Uterus (tissue), 4 donors: ENCODE measurements around the gene GSK3A. TPM values are rescaled to one million over a fixed set of nuclear protein-coding genes. Genes with fewer than 3 reads are reported as not detected.

Experiments
- DNase-seq, 2 donors: peaks; one replicate each; pipeline ENCODE4 v3.0.0-alpha.2; 2019 to 2020
- H3K27ac ChIP-seq, 2 donors: fragments of 200-600 bp; sonication (generic); 1 replicate in 1 of 2; 2 replicates in 1 of 2; pipeline ENCODE4 v1.5.1; 2016 to 2018
- H3K27me3 ChIP-seq, 2 donors: fragments of 200-600 bp; sonication (generic); one replicate each; pipeline ENCODE4 v1.5.1; 2018 to 2019; ENCODE audit warnings: control low read depth in 1 of 2
- H3K36me3 ChIP-seq, 2 donors: fragments of 200-600 bp; sonication (generic); one replicate each; pipeline ENCODE4 v1.5.1; 2019; ENCODE audit warnings: control low read depth in 1 of 2
- H3K4me1 ChIP-seq, 2 donors: fragments of 200-600 bp; sonication (generic); one replicate each; pipeline ENCODE4 v1.5.1; 2018 to 2019; ENCODE audit warnings: control low read depth in 1 of 2
- H3K4me3 ChIP-seq, 2 donors: fragments of 200-600 bp; sonication (generic); 1 replicate in 1 of 2; 2 replicates in 1 of 2; pipeline ENCODE4 v1.5.1; 2018 to 2019; ENCODE audit warnings: mild to moderate bottlenecking in 1 of 2
- H3K9me3 ChIP-seq, 2 donors: fragments of 200-600 bp; sonication (generic); one replicate each; pipeline ENCODE4 v1.5.1; 2019; ENCODE audit warnings: control low read depth in 1 of 2
- CTCF ChIP-seq, 4 experiments: fragments of 200-600 bp in 2 of 4; fragments of 450-650 bp in 2 of 4; sonication (generic) in 2 of 4; IDR thresholded peaks; one replicate each; pipeline ENCODE4 v1.5.1; 2016 to 2019; ENCODE audit warnings: antibody characterized with exemption in 4 of 4, mild to moderate bottlenecking in 2 of 4, moderate library complexity in 1 of 4
- POLR2A ChIP-seq, 2 donors: fragments of 450-650 bp; IDR thresholded peaks; one replicate each; pipeline ENCODE4 v1.6.1; 2016; ENCODE audit warnings: antibody characterized with exemption in 2 of 2, mild to moderate bottlenecking in 1 of 2, moderate library complexity in 1 of 2
- intact Hi-C: fragments of 100-400 bp; cut with DNase I; formaldehyde crosslinking; loops from one replicate; pipeline ENCODE4 v1.15.1; 2023; ENCODE audit warnings: low total_unique reads
- total RNA-seq, 4 donors: library from RNA; depleted of rRNA in 3 of 4; stranded (reverse); fragments of >200 nt in 3 of 4; gene quantifications; one replicate each; pipeline versions ENCODE4 v1.1.0 to v1.2.4, GENCODE V29; 2014 to 2023
- donor health status: DM: yes; HTN: yes; CAD: no.

GSK3A gene
- total RNA-seq, 4 donors from 2014 or later, result 3.5 to 44.3 (median 34.4) TPM

- no peaks in the 10 kb centered on the region for H3K27me3 ChIP-seq
- no peaks in the 10 kb centered on the region for H3K36me3 ChIP-seq
- TF ChIP-seq CTCF (IDR thresholded peaks at IDR 0.05), result no peak
- no peak for TF ChIP-seq POLR2A (IDR thresholded peaks at IDR 0.05)
- no peak for DNase-seq
- no peaks in the 10 kb centered on the region for H3K9me3 ChIP-seq
- no peak overlapping the region for H3K4me3 ChIP-seq
- no peaks in the 10 kb centered on the region for H3K4me1 ChIP-seq
- intact Hi-C loops, result no loop called here
- no peak overlapping the region for H3K27ac ChIP-seq
These were observed 42.8 kb downstream of the GSK3A start for GRCh38 chr19:42199440-42200115.

- H3K4me3 ChIP-seq, result no peak overlapping the region
- H3K36me3 ChIP-seq, result no peaks in the 10 kb centered on the region
These were observed 43.5 kb downstream of the GSK3A start for GRCh38 chr19:42198676-42199439.

GRCh38 chr19:42197375-42197817 lies 45.0 kb downstream of the GSK3A start:
- Histone ChIP-seq H3K4me1 (no peaks in the 10 kb centered on the region), H3K4me3 (no peak overlapping the region), H3K9me3 (no peaks in the 10 kb centered on the region), H3K27me3 (no peaks in the 10 kb centered on the region), H3K27ac (no peak overlapping the region), H3K36me3 (no peaks in the 10 kb centered on the region)
- DNase-seq, result no peak
- TF ChIP-seq CTCF (IDR thresholded peaks at IDR 0.05) (no peak), POLR2A (IDR thresholded peaks at IDR 0.05) (no peak)
- intact Hi-C loops, result no loop called here

More at GRCh38 chr19:42198676-42199439, 43.5 kb downstream of the GSK3A start:
- intact Hi-C loops, result no loop called here
- Histone ChIP-seq H3K4me1 (no peaks in the 10 kb centered on the region), H3K27ac (no peak overlapping the region), H3K27me3 (no peaks in the 10 kb centered on the region), H3K9me3 (no peaks in the 10 kb centered on the region)
- no peak for DNase-seq
- TF ChIP-seq POLR2A (IDR thresholded peaks at IDR 0.05) (no peak), CTCF (IDR thresholded peaks at IDR 0.05) (no peak)

- DNase-seq, result no peak
- no peaks in the 10 kb centered on the region for H3K27me3 ChIP-seq
- no peak overlapping the region for H3K4me3 ChIP-seq
- H3K27ac ChIP-seq, result no peak overlapping the region
- no peaks in the 10 kb centered on the region for H3K9me3 ChIP-seq
- no peaks in the 10 kb centered on the region for H3K4me1 ChIP-seq
- no peaks in the 10 kb centered on the region for H3K36me3 ChIP-seq
- intact Hi-C loops, result no loop called here
- no peak for TF ChIP-seq POLR2A (IDR thresholded peaks at IDR 0.05)
- no peak for TF ChIP-seq CTCF (IDR thresholded peaks at IDR 0.05)
These were observed 46.1 kb downstream of the GSK3A start for GRCh38 chr19:42196011-42197001.
